ENCODE measurements around the gene TMEM231.
A peak's percentile ranks its signal among the peaks of the same experiment; 100 is the strongest.
"Not testable (repeated sequence)": the region's sequence is repeated elsewhere in the genome, so short reads cannot be mapped to it uniquely, and the experiment has no call there.

The TMEM231 gene

DNA sequence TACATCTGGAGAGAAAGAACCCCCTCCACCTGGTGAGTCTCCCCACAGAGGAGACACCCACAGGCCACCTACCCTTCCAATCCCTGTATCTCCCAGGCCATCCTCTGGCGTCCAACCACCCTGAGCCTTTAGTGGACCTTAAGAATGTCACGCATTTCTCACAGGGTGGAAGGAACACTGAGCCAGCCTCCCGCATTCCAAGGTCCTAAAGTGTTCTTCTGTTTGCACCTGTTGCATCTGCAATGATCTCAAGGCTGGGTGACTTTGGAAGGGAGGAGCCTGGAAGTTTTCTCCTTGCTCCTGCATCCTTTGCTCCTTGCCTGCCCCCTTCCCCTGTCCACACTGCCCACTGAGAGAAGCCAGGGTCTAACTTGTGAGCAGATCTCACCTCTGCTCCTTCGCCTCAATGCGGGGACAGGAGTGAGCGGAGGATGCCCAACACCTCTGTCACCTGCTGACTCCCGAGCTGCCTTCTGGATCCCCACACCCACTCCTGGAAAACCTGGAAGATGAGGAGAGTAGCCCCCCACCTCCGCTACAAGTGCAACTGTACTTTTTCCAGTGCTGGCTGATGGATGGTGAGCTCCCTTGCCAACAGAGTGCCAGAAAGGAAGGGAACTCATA is 23.8 kb downstream of the TMEM231 start:
- no peak for DNase-seq (ENCODE audit: low spot score)

DNA sequence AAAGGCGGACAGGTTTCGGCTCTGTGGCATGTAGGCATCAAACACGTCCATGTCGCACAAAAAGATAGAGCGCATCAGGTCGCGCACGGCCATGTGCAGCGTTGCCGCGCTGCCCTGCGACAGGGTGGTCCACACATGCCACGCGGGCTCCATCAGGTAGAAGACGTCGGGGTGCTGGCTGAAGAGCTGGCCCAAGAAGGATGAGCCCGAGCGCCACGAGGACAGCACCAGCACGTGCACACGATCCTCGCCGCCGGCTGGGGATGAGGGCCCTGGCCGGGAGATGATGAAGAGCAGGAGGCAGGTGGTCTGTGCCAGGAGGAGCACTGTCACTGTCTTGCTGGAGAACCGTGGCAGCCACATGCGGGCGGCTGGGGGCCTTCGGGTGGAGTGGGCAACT is 26.1 kb downstream of the TMEM231 start:
- no peak for DNase-seq (ENCODE audit: low spot score)

DNA sequence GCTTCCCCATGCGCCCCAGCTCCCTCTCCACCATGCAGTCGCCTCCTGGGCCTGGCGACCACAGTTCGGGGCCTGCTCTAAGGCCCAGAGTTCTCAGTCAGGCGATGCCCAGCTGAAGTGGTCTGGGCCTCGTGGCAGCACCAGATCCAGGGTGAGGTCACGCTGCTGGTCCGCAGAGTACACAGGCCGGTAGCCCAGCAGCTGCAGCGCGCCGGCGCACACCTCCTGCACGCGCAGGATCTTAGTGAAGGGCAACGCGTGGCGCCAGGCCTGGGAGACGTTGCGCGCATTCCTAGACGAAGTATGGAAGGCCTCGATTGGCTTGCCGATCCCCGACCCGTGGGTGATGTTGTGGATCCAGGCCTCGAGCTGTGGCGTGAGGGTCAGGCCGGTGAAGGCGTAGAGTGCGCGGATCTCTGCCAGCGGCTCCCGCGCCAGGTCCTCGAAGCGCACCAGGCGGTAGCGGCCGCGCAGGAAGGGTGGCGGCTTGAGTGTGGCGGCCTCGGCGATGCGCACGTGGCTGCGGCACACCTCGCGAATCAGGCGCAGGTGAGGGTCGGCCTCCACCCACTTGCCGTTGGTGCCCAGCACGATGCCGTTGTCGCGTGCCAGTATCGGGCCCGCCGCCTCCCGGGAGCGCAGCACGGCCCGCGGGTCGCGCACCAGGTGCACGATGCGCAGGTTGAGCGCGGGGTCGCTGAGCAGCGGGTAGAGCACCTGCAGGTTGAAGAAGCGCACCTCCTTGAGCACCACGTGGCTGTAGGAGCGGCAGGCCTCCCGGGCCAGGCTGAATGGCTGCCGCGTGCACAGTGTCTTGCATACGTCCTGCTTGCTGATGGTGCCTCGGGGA is 26.8 kb downstream of the TMEM231 start:
- no peak for DNase-seq (ENCODE audit: low spot score)

DNA sequence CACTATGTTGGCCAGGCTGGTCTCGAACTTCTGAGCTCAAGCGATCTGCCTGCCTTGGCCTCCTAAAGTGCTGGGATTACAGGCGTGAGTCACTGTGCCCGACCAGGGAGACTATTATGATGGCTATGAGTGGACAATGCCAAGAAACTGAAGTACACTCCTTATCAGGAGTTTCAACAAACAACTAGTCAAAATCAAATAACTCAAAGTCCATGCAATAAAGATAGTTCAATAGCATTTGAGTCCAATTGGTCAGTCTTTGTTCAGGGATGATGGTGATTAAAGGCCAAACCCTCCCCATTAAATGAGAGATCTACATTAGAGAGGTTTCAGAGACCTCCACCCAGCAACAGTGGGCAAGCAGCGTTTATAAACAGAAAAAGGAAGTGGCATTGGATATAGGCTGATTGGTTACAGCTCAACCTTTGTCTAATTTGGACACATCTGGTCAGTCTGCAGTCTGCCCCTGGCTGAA is 28.2 kb downstream of the TMEM231 start:
- DNase-seq (ENCODE audit: low spot score), result no peak

DNA sequence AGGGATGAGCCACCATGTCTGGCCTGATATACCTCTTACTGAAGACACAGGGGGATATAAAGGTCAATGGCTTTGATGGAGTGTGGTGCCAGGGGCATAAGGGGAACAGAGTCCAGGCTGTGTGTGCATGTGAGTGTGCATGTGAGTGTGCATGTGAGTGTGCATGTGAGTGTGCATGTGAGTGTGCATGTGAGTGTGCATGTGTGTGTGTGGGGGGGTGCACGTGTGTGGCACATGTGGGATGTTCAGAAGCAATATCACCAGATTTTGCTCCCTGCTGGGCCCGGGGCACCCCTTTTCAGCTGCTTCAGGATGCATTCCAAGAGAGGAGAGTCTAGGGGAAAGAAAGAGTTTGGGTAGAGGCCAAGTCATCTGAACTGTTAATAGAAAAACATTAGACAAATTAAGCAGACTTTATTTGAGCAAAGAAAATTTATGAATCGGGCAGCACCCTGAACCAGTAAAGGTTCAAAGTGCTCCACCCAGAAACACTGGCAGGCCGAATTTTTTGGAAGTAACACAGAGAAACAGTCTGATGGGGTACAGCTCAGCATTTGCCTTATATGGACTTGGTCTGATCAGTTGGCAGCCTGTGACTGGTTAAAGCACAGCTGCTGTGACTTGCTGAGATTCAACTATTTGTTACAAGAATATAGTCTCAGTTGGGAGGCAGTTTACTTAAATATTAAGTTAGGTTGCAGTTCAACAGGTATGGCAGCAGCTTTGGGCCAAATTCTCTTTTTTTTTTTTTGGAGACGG is 29.8 kb downstream of the TMEM231 start:
- no peak for DNase-seq (ENCODE audit: low spot score)

DNA sequence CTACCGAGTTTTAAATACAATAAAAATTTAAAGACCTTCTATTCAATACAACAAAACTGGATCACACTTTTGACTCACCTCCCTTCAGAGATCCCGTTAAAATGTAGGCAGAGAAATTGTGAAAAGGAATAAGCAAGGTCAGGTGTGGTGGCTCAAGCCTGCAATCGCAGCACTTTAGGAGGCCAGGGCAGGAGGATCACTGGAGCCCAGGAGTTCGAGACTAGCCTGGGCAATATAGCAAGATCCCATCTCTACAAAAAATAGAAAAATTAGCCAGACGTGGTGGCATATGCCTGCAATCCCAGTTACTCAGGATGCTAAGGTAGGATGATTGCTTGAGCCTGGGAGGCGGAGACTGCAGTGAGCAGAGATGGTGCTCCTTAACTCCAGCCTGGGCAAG is 36.9 kb downstream of the TMEM231 start:
- DNase-seq (ENCODE audit: low spot score), result no peak

DNA sequence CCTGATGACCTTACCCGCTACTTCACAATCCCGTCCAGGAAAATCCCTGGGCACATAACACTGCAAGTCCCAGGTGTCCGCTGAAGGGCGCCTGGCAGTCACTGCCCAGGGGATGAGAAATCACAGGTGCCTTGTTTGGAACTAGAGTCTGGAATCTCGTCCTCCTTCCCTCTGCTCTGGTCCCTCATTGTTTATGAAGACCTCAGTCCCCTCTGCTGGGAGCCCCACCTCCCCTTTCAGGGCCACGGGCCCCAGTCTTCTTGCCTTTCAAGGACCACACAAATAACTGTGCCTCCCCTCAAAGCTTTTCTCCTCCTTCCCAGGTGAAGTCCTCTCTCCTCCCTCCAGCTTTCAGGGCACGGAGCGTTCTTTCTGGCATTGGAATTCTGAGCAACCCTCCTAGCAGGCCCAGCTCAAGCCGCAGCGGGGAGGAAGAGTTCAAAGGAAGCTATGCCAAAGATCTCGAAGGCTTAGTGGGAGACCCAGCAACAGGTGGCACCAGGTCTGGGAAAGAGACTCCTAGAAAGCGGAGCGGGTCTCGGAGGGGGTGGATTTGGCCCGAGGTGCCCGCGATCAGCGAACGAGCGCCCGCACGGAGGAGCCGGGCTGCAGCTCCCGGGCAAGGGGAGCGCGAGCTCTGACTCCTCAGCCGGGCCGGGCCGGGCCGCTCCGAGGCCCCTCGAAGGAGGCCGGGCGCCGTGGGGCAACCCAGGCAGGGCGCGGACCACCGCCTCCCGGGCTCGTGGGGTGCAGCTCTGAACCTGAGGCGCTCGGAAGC is 39.7 kb downstream of the TMEM231 start:
- peak; percentile 49 for DNase-seq (ENCODE audit: low spot score)

DNA sequence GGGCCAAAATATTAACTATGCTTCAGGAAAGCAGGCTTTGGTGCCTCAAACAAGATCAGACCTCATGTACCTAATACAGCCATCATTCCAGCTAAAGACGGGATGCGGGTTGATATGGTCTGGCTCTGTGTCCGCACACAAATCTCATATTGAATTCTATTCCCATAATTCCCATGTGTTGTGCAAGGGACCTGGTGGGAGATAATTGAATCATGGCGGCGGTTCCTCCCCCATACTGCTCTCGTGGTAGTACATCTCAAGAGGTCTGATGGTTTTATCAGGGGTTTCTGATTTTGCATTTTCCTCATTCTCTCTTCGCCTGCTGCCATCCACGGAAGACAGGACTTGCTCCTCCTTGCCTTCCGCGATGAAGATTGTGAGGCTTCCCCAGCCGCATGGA is 41.8 kb downstream of the TMEM231 start:
- DNase-seq (ENCODE audit: low spot score), result no peak

DNA sequence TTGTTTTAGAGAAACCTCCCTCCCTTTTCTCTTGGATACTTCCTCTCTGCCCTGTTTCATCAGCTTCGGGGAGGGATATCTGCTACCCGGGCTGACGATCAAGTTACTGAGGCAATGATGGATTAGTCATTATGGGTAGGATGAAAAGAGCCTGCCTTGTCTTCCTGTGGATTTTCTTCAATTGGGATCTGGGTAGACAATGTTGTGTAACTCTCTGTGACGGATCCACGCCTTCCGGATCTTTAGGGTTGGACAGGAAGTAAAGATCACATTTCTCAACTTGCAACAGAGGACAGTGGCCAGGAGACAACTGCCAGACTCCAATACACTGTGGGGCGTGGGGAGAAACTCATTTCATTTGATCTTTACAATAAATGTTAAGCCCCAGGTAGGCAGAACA is 49.5 kb downstream of the TMEM231 start:
- peak; percentile 87 for DNase-seq (ENCODE audit: low spot score)

DNA sequence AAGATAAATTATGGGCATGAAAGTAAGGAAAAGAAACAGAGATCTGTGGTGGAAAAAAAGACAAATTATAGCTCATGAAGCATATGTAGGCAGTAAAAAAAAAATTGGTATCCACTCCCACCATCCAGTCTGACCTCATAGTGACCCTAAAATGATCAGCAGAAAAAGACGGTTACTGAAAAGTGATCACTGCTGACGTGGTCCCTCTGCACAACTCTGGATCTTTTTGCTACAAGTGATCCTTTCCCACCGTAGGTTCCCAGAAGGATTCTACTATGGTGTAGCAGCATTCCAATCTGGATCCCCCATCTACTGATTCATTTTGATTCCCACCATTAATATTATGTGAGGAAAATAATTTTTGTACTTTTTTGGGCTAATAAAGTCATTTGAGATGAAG is 49.9 kb downstream of the TMEM231 start:
- no peak for DNase-seq (ENCODE audit: low spot score)

DNA sequence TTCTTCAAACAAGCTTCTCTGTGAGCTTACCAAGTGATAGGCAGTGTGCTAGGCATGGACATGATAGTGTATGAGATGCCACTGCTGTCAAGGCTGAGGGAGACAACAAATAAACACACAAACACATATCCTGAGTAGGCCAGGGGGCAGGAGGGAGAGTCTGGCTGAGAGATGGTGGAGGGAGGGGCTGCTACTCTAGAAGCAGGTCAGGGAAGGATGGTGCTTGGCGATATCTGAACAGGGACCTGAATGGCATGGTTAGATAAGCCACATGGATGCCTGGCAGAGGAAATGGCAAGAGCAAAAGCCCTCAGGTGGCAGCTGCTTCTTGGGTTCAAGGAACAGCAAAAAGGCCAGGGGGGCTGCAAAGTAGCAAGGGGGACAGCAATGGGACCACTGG is 52.3 kb downstream of the TMEM231 start:
- DNase-seq (ENCODE audit: low spot score), result no peak

DNA sequence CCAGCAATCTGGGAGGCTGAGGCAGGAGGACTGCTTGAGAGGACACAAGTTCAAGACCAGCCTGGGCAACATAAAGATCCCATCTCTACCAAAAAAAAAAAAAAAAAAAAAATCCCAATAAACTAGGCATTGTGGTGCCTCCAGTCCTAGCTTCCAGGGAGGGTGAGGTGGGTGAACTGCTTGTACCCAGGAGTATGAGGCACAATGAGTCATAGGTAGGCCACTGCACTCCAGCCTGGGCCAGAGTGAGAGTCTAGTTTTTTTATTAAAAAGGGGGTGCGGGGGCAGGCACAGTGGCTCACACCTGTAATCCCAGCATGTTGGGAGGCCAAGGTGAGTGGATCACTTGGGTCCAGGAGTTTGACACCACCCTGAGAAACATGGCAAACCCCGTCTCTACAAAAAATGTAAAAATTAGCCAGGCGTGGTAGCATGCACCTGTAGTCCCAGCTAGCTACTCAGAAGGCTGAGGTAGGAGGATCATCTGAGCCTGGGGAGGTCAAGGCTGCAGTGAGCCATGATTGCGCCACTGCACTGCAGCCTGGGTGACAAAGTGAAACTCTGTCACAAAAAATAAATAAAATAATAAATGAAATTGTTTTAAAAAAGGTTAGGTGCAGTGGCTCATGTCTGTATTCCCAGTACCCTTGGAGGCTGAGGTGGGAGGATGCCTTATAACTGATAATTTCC is 53.0 kb downstream of the TMEM231 start:
- no peak for DNase-seq (ENCODE audit: low spot score)

DNA sequence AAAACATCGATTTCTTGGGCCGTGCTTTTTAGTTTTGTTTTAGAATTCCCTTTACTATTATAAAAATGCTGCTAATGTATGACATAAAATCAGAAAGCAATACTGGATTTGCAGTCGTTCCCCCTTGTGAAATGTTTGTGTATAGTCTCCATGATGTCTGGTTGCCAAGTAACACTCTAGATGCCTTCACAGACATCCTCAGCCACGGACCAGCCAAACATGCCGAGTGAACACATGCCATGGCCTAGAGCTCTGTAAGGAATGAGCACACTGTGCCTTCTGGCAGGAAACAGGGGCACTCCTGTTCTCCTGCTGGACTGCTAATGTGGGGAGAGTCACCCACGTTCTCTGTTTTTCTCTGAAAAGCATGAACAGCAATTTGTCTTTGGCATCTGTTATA is 54.2 kb downstream of the TMEM231 start:
- DNase-seq (ENCODE audit: low spot score), result not testable (repeated sequence)

DNA sequence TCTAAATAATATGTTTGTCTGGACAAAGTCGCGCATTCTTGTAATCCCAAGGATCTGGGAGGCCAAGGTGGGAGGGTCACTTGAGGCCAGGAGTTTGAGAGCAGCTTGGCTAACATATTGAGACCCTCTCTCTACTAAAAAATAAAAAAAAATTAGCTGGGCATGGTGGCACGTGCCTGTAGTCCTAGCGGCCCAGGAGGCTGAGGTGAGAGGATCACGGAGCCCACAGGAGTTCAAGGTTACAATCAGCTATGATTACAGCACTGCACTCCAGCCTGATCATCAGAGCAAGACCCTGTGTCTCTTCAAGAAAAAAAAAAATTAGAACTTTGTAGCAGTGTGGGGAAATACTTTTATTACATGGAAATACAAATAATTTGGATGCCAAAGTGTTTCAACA is 54.7 kb downstream of the TMEM231 start:
- no peak for DNase-seq (ENCODE audit: low spot score)

DNA sequence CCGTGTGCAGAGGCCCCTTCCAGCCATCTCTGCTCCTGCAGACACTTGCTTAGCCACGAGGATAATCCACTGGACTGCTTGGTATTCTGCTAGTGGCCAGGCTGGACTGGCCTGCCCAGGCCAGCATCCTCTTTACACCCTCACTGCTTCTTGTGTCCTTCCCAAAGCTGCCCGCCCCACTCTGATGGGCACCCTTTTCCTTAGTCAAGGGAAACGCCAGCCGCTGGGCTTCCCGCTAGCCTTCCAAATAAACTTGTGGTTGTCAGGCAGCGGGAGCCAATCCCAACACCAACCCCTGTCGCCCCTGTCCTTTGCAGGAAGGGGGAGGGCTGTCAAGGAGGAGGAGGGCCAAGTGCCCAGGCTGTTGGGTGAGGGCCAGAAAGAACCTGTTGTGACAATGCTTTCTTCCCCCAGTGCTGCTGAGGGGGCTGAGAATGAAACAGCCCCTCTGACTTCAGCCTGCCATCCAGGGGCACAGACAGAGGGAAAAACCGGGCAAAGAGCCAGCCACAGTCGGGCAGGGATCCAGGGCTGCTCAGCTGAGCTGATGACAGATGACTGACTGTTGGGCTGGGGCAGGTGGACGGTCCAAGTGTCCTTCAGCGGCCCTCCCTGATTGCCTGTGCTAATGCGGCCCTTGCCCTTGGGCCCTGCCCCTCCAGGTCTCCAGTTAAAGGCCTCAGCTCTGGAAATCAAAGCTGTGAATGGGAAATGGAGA is 57.3 kb downstream of the TMEM231 start:
- DNase-seq (ENCODE audit: low spot score), result not testable (repeated sequence)

DNA sequence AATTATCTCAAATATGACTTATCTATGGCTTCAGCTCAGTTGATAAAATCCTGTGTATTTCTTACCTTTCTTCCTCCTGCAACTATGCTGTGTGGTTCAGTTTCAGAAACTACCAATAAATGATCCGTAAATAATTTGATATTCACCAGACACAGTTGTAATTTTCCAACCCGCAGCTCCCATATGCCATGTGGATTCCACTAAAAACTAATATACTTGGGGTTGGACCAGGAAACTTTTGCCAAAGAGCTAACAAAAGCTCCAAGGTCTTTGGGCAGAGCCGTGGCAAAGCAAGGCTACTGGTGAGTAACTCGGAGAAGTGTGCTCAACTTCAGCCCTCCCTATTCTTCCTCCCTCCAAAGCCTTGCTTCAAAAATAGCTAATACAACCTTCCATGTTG is 58.5 kb downstream of the TMEM231 start:
- DNase-seq (ENCODE audit: low spot score), result no peak

DNA sequence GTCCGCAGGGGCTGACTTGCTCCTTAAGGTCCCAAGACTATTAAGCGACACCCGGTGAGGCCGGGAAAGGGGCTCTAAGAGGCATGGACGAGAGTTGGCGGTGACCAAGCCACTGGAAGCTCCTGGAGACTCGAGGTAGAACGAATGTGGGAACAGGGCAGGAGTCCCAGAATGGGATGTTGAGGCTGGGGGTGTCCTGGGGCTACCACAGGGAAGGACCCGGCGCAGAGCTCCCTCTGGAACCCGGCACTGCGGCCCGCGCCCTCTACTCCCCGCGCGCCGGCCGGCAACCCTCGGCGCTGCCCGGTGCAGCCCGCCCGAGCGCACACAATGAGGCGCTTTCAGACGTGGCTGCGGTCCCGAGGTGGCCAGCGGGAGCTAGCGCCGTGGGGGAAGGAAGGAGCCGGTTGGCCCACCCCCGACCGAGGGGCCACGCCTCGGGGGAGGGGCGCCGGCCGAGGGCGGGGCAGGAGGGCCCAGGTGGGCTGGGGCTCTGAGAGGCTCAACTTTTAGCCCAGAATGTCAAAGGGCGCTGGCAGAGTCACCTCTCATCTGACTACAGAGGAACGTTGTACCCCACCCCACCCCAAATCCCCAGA is 60.9 kb downstream of the TMEM231 start, which contains the start of gene CHST6:
Gene CHST6, minus strand, starts transcription at position 366 of the 599 bp plus-strand sequence. CDS start 15,613 bp downstream, outside the sequence.
- peak; percentile 51 for DNase-seq (ENCODE audit: low spot score)

DNA sequence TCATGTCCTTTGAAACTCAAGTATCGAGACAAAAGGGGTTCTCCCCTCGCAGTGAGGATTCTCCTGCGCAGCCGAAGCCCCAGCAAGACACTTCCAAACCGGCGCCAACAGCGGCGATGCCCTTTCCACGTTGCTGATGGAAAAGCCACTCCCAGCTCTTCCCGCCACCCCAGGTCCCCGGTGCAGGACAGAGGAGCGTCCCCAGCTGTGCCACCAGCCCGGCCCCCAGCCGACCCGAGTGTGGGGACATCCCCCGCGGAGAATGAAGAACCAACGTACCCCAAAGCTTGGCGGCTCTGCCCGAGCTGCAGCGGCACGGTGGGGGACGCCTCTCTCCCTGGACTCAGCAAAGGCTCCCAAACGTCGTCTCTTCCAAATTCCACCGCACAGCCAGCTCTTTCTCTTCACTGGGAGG is 61.4 kb downstream of the TMEM231 start:
- DNase-seq (ENCODE audit: low spot score), result peak; percentile 29

DNA sequence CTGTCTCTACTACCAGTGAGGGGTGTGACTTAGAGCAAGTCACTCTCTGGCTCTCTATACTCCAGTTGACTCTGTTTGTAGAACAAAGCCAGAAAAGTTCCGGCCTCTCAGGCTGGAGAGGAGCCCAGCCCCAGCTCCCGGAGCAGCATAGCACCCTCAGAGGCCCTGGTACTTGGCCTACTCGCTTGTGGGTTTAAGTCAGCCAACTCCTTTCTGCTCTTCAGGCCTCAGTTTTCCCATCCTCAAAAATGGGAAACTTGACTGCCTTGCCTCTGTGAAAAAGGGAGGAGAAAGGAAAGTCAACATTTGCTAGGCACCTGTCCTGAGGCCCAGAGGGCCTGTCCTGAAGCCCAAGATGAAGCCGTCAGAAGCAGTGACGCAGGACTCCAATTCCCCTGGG is 61.9 kb downstream of the TMEM231 start:
- DNase-seq (ENCODE audit: low spot score), result no peak

DNA sequence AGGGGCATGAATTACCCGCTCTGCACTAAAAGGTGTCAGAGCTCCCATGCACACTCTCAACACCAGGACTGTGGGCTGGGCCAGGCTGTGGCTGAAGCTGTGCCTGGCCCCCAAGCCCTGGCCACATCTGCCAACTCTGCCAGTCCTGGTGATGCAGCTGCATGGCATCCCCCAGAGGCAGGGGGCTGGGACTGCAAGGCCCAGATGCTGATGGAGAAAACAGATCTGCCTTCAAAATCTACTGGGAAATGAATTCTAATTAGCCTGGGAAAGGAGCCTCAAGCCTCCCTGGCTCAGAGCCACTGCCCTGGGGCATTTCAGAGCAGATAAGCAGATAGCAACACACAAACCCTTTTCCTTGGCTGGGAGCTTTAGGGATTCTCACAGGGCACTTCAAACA is 64.2 kb downstream of the TMEM231 start:
- no peak for DNase-seq (ENCODE audit: low spot score)

Data from GM03348 (cell line).